Pancreas (tissue), 10 donors: Measurements from ENCODE around the gene P3H2. TPM values are rescaled to one million over a fixed set of nuclear protein-coding genes. Genes with fewer than 3 reads are reported as not detected.

Source experiments
- ATAC-seq, 4 donors: fragments of 200-7000 bp; cut with Tn5 transposase; one replicate each; pipeline versions ENCODE4 v1.8.0 to v1.9.1; 2020; ENCODE audit warnings: mild to moderate bottlenecking in 4 of 4, moderate library complexity in 4 of 4
- DNase-seq, 6 donors: peaks; one replicate each; pipeline ENCODE4 v3.0.0-alpha.2; 2020
- FAIRE-seq: peaks from 2 replicates; lab custom pipeline; 2012; peaks lifted over from hg19 to GRCh38; lab: Jason Lieb, UNC
- H3K27ac ChIP-seq, 4 donors: fragments of 200-600 bp; sonication (generic); 1 replicate in 3 of 4; 2 replicates in 1 of 4; pipeline versions ENCODE4 v1.5.0 to v1.8.0; 2020
- H3K27me3 ChIP-seq, 4 donors: fragments of 200-600 bp; one replicate each; pipeline ENCODE4 v1.8.0; 2021
- H3K36me3 ChIP-seq, 3 donors: fragments of 200-600 bp; sonication (generic) in 1 of 3; one replicate each; pipeline versions ENCODE4 v1.5.0 to v1.8.0; 2020 to 2021
- H3K4me1 ChIP-seq, 3 donors: fragments of 200-600 bp; one replicate each; pipeline ENCODE4 v1.8.0; 2021
- H3K4me3 ChIP-seq, 4 donors: fragments of 200-600 bp; sonication (generic) in 2 of 4; one replicate each; pipeline versions ENCODE4 v1.5.0 to v1.8.0; 2020 to 2021
- H3K9me3 ChIP-seq, 4 donors: fragments of 200-600 bp; one replicate each; pipeline ENCODE4 v1.8.0; 2021
- CTCF ChIP-seq, 4 donors: fragments of 200-600 bp; sonication (generic) in 3 of 4; IDR thresholded peaks; one replicate each; pipeline versions ENCODE4 v1.5.0 to v1.8.0; 2021; ENCODE audit warnings: antibody characterized with exemption in 4 of 4
- WGBS, 2 donors: extraction: QIAGEN DNeasy Blood & Tissue Kit; methylation state at CpG; one replicate each; pipeline ENCODE4 v1.1.7; 2013; 5-methylcytosine and 5-hydroxymethylcytosine counted together
- intact Hi-C, 3 donors: fragments of 100-400 bp; cut with DNase I; formaldehyde crosslinking; loops; one replicate each; pipeline versions ENCODE4 v1.11.1 to v1.14.2; 2022
- polyA plus RNA-seq, 2 donors: library from polyadenylated mRNA; stranded (reverse); fragments of 200-250 nt; gene quantifications; one replicate each; pipeline ENCODE4 v1.2.3, GENCODE V29; 2013
- total RNA-seq, 6 donors: library from RNA; stranded (reverse); fragmentation: NEBNext Ultra II Directional in 4 of 6; extraction: Animal tissue kit (Norgen Biotek cat#: 25700) in 4 of 6; gene quantifications; one replicate each; pipeline versions ENCODE4 v1.2.1 to v1.2.4, GENCODE V29; 2021 to 2023
- donor health status: healthy with polysubstance abuse.
- donor health status: DM: no; HTN: no; CAD: no; lungs with moderate emphysema.
- donor health status: DM: no; HTN: no; CAD: no.
- donor health status: control.
- donor health status: control.
- donor health status: Bipolar disorder and iron deficiency.
- donor health status: DM: yes; HTN: yes; CAD: no.
- donor health status: DM: no; HTN: no; CAD: no.
- donor health status: DM: no; HTN: no; CAD: no.
- donor health status: DM: yes; HTN: yes; CAD: no.

The P3H2 gene
- total and polyA plus RNA-seq, 8 donors: 1.2 to 5.7 (median 4.4) TPM

GRCh38 chr3:190121061-190121377 is 322 bp upstream of the P3H2 start:
- DNase-seq: no peak
- no peaks in the 10 kb centered on the region for H3K36me3 ChIP-seq
- no peak for FAIRE-seq
- H3K4me1 ChIP-seq: no peaks in the 10 kb centered on the region
- no peak for ATAC-seq
- intact Hi-C loops: no loop called here
- no peaks in the 10 kb centered on the region for H3K27me3 ChIP-seq
- no peak for TF ChIP-seq CTCF (IDR thresholded peaks at IDR 0.05)
- no peaks in the 10 kb centered on the region for H3K9me3 ChIP-seq
- H3K27ac ChIP-seq: peak overlapping the region in 3 of 4 donors; percentile 43 to 83 (median 70)
- H3K4me3 ChIP-seq: peak overlapping the region; percentile 65 to 84 (median 72)
- 34% methylated on average over 13 of the region's 13 CpGs for WGBS, 2 donors

- Histone ChIP-seq H3K36me3 (no peaks in the 10 kb centered on the region), H3K4me1 (no peaks in the 10 kb centered on the region), H3K9me3 (no peaks in the 10 kb centered on the region), H3K4me3 (peak overlapping the region; percentile 65 to 84 (median 72)), H3K27me3 (no peaks in the 10 kb centered on the region), H3K27ac (no peak overlapping the region)
- ATAC-seq (no peak), DNase-seq (no peak), FAIRE-seq (no peak)
- no peak for TF ChIP-seq CTCF (IDR thresholded peaks at IDR 0.05)
- intact Hi-C loops: no loop called here
- 29 to 32% methylated on average over 9 of the region's 9 CpGs for WGBS, 2 donors
Measured at GRCh38 chr3:190119461-190120268, 1.0 kb downstream of the P3H2 start.

- FAIRE-seq (no peak), ATAC-seq (no peak), DNase-seq (no peak)
- H3K4me3 ChIP-seq: no peak overlapping the region
- no peaks in the 10 kb centered on the region for H3K36me3 ChIP-seq
- no peaks in the 10 kb centered on the region for H3K4me1 ChIP-seq
- no peak for TF ChIP-seq CTCF (IDR thresholded peaks at IDR 0.05)
- WGBS, 2 donors: 53 to 80% methylated on average over 3 of the region's 3 CpGs
- no peaks in the 10 kb centered on the region for H3K9me3 ChIP-seq
- H3K27ac ChIP-seq: no peak overlapping the region
- no peaks in the 10 kb centered on the region for H3K27me3 ChIP-seq
- intact Hi-C loops: no loop called here
Measured at GRCh38 chr3:190118438-190118837, 2.3 kb downstream of the P3H2 start.

- WGBS, 2 donors: 46 to 55% methylated on average over 2 of the region's 2 CpGs
- no peaks in the 10 kb centered on the region for H3K27me3 ChIP-seq
- ATAC-seq (no peak), FAIRE-seq (no peak), DNase-seq (no peak)
- no peak overlapping the region for H3K4me3 ChIP-seq
- no peaks in the 10 kb centered on the region for H3K36me3 ChIP-seq
- no peak overlapping the region for H3K27ac ChIP-seq
- no peak for TF ChIP-seq CTCF (IDR thresholded peaks at IDR 0.05)
- intact Hi-C loops: no loop called here
- H3K4me1 ChIP-seq: no peaks in the 10 kb centered on the region
- H3K9me3 ChIP-seq: no peaks in the 10 kb centered on the region
Measured at GRCh38 chr3:190117981-190118380, 2.7 kb downstream of the P3H2 start.

GRCh38 chr3:190116551-190117067 is 4.1 kb downstream of the P3H2 start:
- no peak overlapping the region for H3K27ac ChIP-seq
- H3K9me3 ChIP-seq: no peaks in the 10 kb centered on the region
- no peaks in the 10 kb centered on the region for H3K4me1 ChIP-seq
- 75 to 76% methylated on average over 3 of the region's 3 CpGs for WGBS, 2 donors
- FAIRE-seq (no peak), ATAC-seq (no peak), DNase-seq (no peak)
- H3K27me3 ChIP-seq: no peaks in the 10 kb centered on the region
- no peak for TF ChIP-seq CTCF (IDR thresholded peaks at IDR 0.05)
- no peak overlapping the region for H3K4me3 ChIP-seq
- no peaks in the 10 kb centered on the region for H3K36me3 ChIP-seq
- intact Hi-C loops: no loop called here
